HG03575 (cell line): ENCODE measurements around the gene OR1D2.
"Not testable (repeated sequence)": the region's sequence is repeated elsewhere in the genome, so short reads cannot be mapped to it uniquely, and the experiment has no call there.

Experiments
- ATAC-seq: cut with Tn5 transposase; IDR thresholded peaks from one replicate; pipeline ENCODE4 v1.9.1; 2021; ENCODE audit not compliant: unreplicated experiment, insufficient number of reproducible peaks, low FRiP score; ENCODE audit errors: extremely low read depth

Gene OR1D2

GRCh38 chr17:3104322-3104721 lies at the start of gene OR1D2:
OR1D2 (minus strand) TSS chr17:3104422; CDS start chr17:3092996, 11,426 bp downstream.
- no peak for ATAC-seq

GRCh38 chr17:3137494-3137893 lies 33.3 kb upstream of the OR1D2 start:
- not testable (repeated sequence) for ATAC-seq

GRCh38 chr17:3127451-3127850 lies 23.2 kb upstream of the OR1D2 start, which contains the start of gene OR1G1:
OR1G1 (minus strand) TSS chr17:3127551; CDS start chr17:3127551, 0 bp downstream.
- ATAC-seq: no peak

GRCh38 chr17:3073850-3074249 lies 30.4 kb downstream of the OR1D2 start:
- ATAC-seq: not testable (repeated sequence)

- not testable (repeated sequence) for ATAC-seq
Measured at GRCh38 chr17:3065192-3065591, 39.0 kb downstream of the OR1D2 start.

- ATAC-seq: not testable (repeated sequence)
Measured at GRCh38 chr17:3063507-3063906, 40.7 kb downstream of the OR1D2 start, which contains the start of gene OR1D5. OR1D5 (minus strand) TSS chr17:3063607; CDS start chr17:3063607, 0 bp downstream.

GRCh38 chr17:3062824-3063377 lies 41.3 kb downstream of the OR1D2 start:
- ATAC-seq: not testable (repeated sequence)

GRCh38 chr17:3054868-3055267 lies 49.4 kb downstream of the OR1D2 start:
- ATAC-seq: not testable (repeated sequence)

GRCh38 chr17:3049705-3050295 lies 54.4 kb downstream of the OR1D2 start:
- ATAC-seq: no peak

- ATAC-seq: no peak
Measured at GRCh38 chr17:3048727-3049471, 55.3 kb downstream of the OR1D2 start.

- ATAC-seq: no peak
Measured at GRCh38 chr17:3046753-3047152, 57.5 kb downstream of the OR1D2 start.

- no peak for ATAC-seq
Measured at GRCh38 chr17:3043737-3044365, 60.4 kb downstream of the OR1D2 start.

- ATAC-seq: no peak
Measured at GRCh38 chr17:3040882-3041281, 63.3 kb downstream of the OR1D2 start.

- no peak for ATAC-seq
Measured at GRCh38 chr17:3039736-3040135, 64.5 kb downstream of the OR1D2 start.

GRCh38 chr17:3038941-3039340 lies 65.3 kb downstream of the OR1D2 start:
- no peak for ATAC-seq
